Measurements from ENCODE around the gene EHD4.

- TF ChIP-seq GATA2 (IDR thresholded peaks at IDR 0.05; ENCODE audit: low read depth, low read length) (no peak), GATA3 (IDR thresholded peaks at IDR 0.05; ENCODE audit: low read depth, low read length) (no peak)
Observed at GRCh38 chr15:41933771-41934170, 38.6 kb downstream of the EHD4 start.
